Hematopoietic multipotent progenitor cell (in vitro differentiated cells): ENCODE measurements around the gene SESN1. TPM values are rescaled to one million over a fixed set of nuclear protein-coding genes. Genes with fewer than 3 reads are reported as not detected.
"Not testable (repeated sequence)": the region's sequence is repeated elsewhere in the genome, so short reads cannot be mapped to it uniquely, and the experiment has no call there.

Experiments
- DNase-seq, 3 donors: peaks; one replicate each; pipeline ENCODE4 v3.0.0-alpha.2; 2011 to 2015; ENCODE audit warnings: low read depth in 2 of 3, low spot score in 2 of 3
- total RNA-seq: library from RNA; depleted of rRNA; stranded (reverse); fragments of >200 nt; gene quantifications from one replicate; pipeline ENCODE4 v1.2.3, GENCODE V29; 2012

SESN1 gene
- total RNA-seq, 1 donor = 35.0 TPM

- DNase-seq = no peak
These were observed 87.8 kb downstream of the SESN1 start for GRCh38 chr6:109006818-109007217.

GRCh38 chr6:109002882-109003281, 91.8 kb downstream of the SESN1 start:
- DNase-seq = no peak

GRCh38 chr6:109002051-109002697, 92.5 kb downstream of the SESN1 start:
- no peak for DNase-seq

DNA sequence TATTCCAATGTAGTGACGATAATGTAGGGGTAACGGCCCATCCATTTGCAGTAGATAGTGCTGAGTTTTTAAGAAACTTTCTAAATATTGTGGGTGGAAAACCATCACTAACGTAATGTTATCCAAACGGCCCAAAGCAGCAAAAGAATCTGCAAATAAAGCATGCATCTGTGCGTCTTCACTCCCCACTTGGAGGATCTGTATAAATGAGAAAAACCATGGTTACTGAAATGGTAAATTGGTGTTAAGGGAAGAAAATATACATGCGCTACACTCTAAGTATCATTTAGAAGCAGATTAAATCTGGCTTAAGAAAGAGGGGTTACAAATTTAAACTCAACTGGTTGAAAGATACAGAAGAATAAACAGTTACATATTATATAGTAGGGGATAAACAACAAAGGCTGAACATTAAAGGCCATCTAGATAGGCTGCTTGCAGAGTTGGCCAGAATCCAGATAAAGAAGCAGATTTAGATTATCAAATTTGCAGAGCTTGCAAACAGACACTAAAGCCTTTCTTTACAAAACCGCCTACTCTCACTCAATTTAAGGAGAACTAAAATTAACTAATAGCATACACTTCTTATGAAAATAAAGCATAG, 93.3 kb downstream of the SESN1 start:
- no peak for DNase-seq

DNA sequence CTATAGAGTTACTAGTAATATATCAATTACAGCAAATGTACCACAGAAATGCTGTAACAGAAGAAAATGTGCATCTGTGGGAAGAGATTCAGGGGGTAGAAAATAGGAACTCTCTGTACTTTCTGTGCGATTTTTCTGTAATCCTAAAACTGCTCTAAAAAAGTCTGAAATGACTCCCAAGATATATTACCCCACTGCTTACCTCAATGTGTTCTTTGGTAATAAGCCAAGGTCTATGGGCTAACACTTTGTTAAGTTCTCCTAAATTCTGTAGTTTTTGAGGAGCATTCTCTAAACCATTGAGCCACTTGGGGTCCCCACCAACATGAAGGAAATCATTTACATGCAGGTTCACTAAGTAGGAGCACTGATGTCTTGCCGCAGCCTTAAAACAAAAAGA, 94.4 kb downstream of the SESN1 start:
- no peak for DNase-seq

GRCh38 chr6:108999428-108999827, 95.2 kb downstream of the SESN1 start:
- no peak for DNase-seq

DNA sequence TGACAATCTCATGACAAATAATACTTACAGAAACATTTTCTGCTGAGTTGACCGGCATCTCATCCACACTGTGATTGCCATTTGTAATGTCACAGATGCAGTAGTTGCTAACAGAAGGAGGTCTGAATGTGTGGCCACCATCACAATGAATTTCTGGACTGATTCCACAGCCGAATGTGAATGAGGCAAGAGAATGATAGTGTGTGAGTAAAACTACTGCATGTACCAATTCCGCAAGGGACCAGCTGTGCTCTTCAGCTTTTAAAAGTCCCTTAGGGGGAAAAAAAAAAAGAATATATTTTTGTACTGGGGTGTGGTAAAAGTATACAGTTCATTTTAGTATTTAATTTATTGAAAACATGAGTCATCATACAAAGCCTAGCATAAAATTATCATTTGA, 96.2 kb downstream of the SESN1 start:
- DNase-seq = no peak

- DNase-seq = no peak
These were observed 98.4 kb downstream of the SESN1 start for GRCh38 chr6:108996208-108996607.

DNA sequence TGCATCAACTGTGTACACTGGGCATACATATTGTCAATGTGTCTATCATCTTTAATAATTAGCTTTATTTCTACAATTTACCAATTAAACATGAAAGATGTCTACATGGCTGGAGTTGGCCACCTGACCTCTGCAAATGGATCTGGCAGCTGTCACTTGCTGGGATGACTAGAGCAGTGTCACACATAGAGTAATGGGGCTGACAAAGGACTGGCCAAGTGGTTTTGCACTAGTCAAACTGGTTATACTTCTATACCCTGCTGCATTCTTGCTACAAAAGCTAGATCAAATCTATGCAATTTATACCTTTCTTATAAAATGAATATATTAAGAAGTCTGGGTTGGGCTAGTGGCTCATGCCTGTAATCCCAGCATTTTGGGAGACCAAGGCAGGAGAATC, 99.3 kb downstream of the SESN1 start:
- no peak for DNase-seq

GRCh38 chr6:108993876-108994275, 100.8 kb downstream of the SESN1 start:
- no peak for DNase-seq

GRCh38 chr6:108989700-108990099, 104.9 kb downstream of the SESN1 start:
- DNase-seq = no peak

- DNase-seq = no peak
These were observed 105.9 kb downstream of the SESN1 start for GRCh38 chr6:108988765-108989164.

DNA sequence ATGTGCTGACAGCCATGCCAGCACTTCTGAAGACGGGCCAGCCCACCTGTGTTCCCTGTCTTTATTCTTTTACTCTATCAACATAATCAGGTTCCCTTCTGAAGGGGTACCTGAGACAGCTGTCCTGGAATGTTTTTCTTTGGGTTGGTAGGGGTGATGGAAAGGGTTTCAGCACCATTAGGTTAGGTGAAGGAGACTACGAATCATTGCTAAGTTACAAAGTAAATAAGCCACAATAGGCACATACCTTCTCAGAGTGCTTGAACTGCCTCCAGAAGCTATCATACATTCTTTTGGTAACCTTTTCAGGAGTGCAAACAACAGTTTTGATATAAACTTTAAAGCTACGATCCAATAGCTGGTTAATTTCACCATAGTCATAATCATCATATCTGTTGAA, 106.3 kb downstream of the SESN1 start:
- DNase-seq = no peak

DNA sequence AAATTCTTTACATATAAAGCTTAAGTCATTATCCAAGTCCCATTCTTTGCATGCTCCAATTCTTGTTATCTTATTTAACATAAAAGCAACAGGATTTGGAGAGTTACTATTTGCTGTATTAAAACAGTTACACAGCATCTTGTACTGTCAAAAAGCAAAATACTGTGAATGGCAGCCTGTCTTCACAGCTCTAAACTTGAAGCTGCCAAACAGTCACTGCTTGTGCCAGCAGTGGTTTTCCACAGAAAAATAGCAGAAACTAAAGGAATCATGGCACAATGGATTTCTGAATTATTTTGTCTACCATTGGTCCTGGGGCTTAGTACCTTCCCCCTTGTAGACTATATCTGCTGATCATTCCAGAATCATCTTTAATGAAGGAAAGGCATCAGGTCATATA, 107.5 kb downstream of the SESN1 start:
- DNase-seq = no peak

- peak in 1 of 3 donors; percentile 36 for DNase-seq
These were observed 109.3 kb downstream of the SESN1 start for GRCh38 chr6:108985301-108985700.

DNA sequence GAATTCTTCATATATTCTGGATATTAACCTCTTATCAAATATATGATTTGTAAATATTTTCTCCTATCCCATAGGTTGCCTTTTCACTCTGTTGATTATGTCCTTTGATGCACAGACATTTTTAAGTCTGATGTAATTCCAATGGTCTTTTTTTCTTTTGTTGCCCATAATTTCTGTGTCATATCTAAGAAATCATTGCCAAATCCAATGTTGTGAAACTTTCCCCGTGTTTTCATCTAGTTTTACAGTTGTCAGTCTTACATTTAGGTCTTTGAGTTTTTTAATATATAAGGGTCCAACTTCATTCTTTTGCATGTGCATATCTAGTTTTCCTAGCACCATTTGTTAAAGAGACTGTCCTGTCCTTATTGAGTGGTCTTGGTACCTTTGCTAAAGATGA, 111.5 kb downstream of the SESN1 start:
- DNase-seq = no peak

DNA sequence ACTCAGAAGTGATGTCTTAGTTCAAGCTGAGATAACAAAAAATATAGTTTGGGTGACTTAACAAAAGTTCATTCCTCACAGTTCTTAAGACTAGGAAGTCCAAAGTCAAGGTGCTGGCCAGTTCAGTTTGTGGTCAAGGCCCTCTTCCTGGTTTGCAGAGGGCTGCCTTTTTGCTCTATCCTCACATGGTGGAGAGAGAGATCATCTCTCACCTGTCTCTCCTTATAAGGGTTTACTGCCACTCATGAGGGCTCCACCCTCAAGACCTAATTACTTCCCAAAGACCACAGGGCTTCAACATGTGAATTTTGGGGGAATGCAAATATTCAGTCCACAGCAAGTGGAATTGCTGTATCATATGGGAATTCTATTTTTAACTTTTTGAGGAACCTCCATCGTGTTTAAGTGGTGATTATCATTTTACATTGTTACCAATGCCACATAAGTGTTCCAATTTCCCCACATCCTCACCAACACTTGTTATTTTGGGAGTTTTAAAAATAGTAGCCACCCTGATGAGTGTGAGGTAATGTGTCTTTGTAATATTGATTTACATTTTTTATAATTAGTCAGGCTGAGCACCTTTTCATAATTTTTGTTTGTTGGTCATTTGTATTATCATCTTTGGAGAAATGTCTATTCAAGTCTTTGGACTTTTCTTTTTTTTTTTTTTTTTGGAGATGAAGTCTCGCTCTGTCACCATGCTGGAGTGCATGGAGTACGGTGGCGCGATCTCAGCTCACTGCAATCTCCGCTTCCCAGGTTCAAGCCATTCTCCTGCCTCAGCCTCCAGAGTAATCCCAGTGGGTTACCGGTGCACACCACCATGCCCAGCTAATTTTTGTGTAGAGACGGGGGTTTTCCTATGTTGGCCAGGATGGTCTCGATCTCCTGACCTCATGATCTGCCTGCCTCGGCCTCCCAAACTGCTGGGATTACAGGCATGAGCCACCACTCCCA, 112.2 kb downstream of the SESN1 start:
- DNase-seq = no peak

DNA sequence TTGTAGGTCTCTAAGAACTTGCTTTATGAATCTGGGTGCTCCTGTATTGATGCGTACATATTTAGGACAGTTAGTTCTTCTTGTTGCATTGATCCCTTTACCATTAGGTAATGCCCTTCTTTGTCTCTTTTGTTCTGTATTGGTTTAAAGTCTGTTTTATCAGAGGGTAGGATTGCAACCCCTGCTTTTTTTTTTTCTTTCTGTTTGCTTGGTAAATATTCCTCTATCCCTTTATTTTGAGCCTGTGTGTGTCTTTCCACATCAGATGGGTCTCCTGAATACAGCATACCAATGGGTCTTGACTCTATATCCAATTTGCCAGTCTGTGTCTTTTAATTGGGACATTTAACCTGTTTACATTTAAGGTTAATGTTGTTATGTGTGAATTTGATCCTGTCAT, 116.0 kb downstream of the SESN1 start:
- not testable (repeated sequence) for DNase-seq

GRCh38 chr6:108974201-108974600, 120.4 kb downstream of the SESN1 start:
- DNase-seq = no peak

DNA sequence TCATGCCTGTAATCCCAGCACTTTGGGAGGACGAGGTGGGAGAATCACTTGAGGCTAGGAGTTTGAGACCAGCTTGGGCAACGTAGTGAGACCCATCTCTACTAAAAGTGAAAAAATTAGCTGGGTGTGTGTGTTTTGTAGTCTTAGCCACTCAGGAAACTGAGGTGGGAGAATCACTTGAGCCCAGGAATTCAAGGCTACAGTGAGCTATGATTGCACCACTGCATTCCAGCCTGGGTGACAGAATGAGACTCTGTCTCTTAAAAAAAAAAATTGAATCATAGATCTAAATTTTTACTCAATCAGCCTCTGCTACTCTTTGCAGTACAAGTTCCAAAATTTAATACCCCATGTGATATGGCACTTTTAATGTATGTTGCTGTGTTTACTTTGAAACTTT, 124.9 kb downstream of the SESN1 start:
- DNase-seq = no peak
